AG09309 (cell line): ENCODE results near the gene POU2AF3.

Experiments used
- DNase-seq: peaks from one replicate; pipeline ENCODE4 v3.0.0-alpha.2; 2010; ENCODE audit warnings: low read depth
- H3K4me3 ChIP-seq: 2 replicates; pipeline ENCODE4 v1.5.1; 2011; ENCODE audit warnings: mild to moderate bottlenecking, low read depth, low read length, moderate library complexity; ENCODE audit not compliant: control insufficient read depth
- CTCF ChIP-seq: IDR thresholded peaks from 2 replicates; pipeline ENCODE4 v1.5.1; 2011; ENCODE audit warnings: mild to moderate bottlenecking, low read depth, low read length, inconsistent platforms; ENCODE audit not compliant: insufficient read depth, control insufficient read depth; ENCODE audit errors: missing control alignments

The POU2AF3 gene

GRCh38 chr11:111306321-111306720, 8.0 kb downstream of the POU2AF3 start:
- no peak overlapping the region for H3K4me3 ChIP-seq
- no peak for TF ChIP-seq CTCF
- DNase-seq, result no peak

- H3K4me3 ChIP-seq, result no peak overlapping the region
- no peak for TF ChIP-seq CTCF
- no peak for DNase-seq
Measured at GRCh38 chr11:111307472-111308108, 9.2 kb downstream of the POU2AF3 start.

GRCh38 chr11:111308140-111308539, 9.8 kb downstream of the POU2AF3 start:
- TF ChIP-seq CTCF, result no peak
- no peak for DNase-seq
- H3K4me3 ChIP-seq, result no peak overlapping the region

- no peak for DNase-seq
- no peak for TF ChIP-seq CTCF
- H3K4me3 ChIP-seq, result no peak overlapping the region
Measured at GRCh38 chr11:111309215-111309915, 11.0 kb downstream of the POU2AF3 start.

GRCh38 chr11:111310088-111310487, 11.7 kb downstream of the POU2AF3 start:
- no peak overlapping the region for H3K4me3 ChIP-seq
- no peak for TF ChIP-seq CTCF
- no peak for DNase-seq

- H3K4me3 ChIP-seq, result no peak overlapping the region
- no peak for TF ChIP-seq CTCF
- no peak for DNase-seq
Measured at GRCh38 chr11:111310723-111311122, 12.4 kb downstream of the POU2AF3 start.
